Activated CD4-positive, alpha-beta T cell treated with anti-CD3 and anti-CD28 coated beads, Interleukin-2, Interleukin-4, amounts not matched to agents 100 ng/mL and 50 ng/mL, durations not matched to agents 16 hours and 8 hours (primary cell): ENCODE measurements around the gene CFAP221.

Source experiments
- DNase-seq: peaks from one replicate; pipeline ENCODE4 v3.0.0-alpha.2; 2020; ENCODE audit warnings: low spot score

Gene CFAP221

DNA sequence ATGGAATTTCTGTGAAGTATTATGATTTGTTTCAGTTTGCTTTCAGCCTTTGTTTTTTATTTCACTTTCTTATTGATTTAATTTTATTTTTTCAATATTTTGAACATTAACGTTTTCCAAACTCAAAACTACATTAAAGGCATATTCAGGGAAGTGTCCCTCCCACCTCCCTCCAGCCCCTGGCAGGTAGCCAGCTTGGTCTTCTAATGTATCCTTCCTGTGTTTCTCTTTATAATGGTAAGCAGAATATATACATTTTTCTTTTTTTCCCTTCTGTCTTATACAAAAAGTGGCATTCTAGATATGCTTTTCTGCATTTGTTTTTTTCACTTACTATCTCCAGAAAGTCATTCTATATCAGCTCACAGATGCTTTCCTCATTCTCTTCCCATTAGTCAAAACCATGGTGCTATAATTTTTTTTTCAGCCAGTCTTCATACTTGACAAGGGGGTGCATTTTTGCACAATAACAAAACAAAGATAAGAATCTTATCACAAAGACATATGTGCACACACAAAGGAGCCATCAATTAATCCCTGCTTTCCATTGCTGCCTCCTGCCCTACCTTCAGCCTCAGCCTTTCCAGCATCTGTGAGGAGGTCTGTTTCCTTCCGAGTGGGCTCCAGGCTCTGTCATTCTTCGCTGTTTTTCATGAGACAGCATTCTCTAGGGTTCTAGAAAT, 101.1 kb downstream of the CFAP221 start:
- DNase-seq = no peak

DNA sequence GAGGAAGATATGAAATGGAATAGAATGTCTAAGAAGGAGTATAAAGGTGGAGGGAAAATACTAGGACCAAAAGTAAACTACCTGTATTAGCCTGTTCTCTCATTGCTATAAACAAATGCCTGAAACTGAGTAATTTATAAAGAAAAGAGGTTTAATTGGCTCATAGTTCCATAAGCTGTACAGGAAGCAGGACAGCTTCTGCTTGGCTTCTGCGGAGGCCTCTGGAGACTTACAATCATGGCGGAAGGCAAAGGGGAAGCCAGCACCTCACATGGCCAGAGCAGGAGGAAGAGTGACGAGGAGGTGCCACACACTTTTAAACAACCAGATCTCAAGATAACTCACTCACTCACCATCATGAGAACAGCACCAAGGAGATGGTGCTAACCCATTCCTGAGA, 101.9 kb downstream of the CFAP221 start:
- no peak for DNase-seq

DNA sequence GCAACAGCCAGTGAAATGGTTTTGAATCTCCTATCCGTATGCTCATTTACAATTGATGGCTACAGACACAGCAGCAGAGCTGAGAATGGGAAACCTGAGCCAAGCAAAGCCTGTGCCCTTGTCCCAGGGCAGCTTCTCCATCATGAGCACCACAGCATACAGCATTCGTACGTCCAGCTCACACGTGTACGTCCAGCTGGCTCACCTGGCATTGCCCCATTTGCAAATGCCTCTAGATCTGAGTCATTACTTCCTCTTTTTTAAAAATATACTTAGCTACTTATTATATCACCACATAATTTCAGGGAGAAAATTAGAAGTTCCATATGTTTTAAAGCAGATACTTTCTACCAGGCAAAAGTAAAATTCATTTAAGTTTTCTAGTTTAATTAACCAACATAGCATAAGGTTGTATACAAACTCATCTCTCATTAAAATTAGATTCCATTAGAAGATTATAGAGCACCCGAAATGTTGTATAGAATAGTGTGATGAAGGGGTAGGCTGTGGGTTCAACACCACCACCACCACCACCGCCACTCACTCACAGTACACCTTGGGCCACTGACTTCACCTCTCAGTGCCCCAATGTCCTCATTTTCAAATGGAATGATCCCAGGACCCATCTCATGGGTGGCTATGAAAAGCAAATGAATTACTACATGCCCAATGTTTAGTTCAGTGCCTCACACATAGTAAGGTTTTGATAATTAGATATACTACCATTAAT, 103.4 kb downstream of the CFAP221 start:
- DNase-seq = no peak

DNA sequence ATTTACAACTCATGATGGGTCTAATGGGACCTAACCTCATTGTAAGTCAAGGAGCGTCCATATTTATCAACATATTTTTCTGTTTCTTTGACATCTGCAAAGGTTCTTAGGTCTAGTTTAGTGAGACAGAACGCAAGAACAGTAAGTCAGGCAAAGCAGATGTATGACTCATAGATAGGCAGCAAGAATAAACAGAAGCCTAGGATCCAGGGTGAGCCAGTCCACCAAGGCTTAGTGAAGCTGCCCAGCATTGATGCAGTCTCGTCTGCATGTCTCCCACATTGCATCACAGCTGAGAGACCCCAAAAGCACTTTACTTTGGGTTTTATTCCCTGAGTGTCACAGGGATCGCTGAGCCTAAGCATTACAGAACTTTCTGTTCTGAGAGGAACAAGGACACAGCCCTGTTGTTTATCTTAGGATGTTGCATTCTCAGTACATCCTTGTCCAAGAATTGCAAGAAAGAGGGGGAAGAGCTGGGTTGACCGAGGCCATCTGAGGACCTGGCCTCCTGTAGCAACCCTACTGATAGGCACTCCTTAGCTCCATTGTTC, 105.2 kb downstream of the CFAP221 start:
- no peak for DNase-seq

DNA sequence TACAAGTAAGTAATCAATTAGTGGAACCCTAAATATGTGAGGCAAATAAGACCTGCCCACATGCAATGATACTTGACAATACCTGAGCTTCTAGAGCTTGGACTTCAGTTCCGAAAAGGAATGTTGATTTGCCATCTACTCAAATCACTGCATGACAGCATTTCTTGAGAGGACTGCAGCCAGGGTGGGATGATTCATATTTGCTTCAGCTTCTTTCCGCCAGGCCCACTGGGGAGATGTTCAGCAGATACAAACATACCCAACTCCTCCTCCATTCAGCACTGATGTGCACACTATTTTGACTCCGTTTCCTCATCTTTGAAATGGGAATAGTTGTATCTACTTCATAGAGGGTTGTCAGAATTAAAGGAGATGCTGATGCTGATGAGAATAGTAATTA, 106.0 kb downstream of the CFAP221 start:
- no peak for DNase-seq

DNA sequence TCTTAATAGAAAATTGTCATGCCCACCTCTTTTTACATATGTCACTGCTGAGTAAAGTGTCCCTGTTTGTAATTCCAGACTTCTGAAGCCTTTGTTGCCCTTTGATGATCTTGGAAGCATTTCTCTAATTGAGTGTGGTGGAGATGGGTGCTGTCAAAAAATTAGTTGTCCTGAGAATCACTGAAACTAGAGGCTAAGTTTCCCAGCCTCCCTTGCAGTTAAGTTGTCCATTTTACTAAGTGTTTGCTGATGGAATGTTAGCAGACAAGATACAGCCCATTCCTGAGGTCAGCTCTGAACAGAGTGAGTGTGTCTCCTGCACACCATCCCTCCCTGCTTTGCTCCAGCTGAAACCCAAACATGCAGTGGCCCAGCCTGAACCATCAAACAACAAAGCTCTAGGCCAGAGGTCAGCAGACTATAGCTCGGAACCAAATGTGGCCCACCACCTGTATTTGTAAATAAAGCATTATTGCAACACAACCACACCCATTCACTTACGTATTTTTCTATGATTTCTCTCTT, 106.7 kb downstream of the CFAP221 start:
- DNase-seq = no peak

DNA sequence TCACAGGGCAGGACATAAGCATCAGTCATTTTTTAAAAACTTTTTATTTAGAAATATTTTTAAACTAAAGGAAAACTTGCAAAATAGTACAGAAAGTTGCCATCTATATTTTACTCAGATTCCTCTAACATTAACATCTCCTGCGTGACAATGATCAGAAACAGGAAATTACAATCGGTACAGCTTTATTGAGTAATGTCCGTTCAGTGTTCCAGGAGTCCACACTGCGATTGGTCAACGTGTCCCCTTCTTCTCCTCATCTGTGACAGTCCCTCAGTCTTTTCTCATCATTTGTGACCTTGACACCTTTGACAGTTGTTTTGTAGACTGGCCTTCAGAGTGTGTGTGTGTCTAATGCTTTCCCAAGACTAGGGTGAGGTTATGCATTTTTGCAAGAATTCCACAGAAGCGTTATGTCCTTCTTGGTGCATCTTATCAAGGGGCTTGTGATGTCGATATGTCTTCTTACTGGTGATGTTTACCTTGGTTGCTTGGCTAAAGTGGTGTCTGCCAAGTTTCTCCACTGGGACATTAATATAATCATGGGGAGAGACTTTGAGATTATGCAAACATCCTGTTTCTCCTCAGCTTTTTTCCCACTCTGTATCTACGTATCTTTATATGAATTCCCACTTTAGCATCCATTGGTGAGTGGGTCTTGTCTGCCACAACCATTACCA, 113.4 kb downstream of the CFAP221 start:
- DNase-seq = no peak

DNA sequence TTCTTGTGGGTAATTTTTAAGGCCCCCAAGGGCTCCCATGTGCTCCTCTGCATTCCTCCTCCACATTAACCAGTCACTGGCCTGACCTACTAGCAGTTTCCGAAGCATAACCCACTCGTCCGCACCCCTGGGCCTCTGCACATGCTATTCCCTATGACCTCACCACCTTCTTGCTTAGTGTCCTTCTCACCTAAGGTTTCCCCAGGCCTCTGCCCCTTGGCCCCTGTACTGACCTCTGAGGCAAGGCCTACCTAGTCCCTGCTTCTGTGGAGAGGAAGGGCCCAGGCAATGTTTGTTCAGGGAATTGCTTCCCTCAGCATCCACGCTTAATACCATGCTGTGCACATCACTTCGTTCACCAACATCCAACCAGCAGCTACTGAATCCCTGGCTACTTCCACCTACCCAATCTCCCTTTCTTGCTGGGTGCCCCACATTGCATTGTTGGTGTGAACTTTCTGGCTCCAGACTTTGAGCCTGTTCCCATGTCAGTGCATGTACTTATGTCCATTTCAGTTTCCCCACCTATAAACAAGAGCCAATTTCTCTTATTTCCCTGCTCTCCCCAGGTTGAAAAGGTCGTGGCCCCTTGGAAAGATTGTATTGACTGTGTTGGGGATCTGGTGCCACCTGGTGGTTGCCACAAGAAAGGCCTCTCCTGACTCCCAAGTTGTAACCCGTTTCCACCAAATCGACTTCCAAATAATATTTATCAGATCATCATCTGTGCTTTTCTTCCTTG, 115.5 kb downstream of the CFAP221 start:
- peak; percentile 26 for DNase-seq

DNA sequence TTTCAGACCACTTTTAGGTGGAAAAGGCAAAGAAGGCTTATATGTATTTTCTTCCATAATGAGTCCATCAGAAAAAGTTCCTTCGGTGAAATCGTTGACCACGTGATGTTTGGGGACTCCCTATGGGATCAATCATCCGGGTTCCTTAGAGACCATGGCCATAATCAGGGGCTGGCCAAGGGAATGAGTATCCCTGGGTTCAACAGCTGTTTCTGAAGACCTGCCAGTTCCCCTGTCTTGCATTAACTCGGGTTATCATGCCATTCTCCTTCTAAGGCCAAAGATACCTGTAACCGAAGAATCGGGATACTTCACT, 116.1 kb downstream of the CFAP221 start:
- no peak for DNase-seq

DNA sequence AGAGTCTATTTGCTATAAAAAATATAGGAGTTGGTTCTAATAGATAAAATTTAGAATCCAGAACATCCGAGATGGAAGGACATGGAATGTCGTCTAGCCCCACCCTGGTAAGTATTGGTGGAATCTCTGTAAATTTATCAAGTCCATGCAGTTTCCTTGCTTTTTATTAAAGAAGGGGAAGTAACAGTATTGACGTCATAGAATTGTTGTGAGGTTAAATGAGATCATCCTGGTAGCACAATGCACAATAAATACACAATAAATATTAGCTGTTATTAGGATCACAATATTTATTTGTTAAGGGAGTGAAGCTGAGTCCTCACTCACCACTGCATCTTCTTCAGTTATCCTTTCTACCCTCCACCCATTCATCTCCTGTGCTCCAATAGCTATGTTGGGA, 118.0 kb downstream of the CFAP221 start:
- no peak for DNase-seq

DNA sequence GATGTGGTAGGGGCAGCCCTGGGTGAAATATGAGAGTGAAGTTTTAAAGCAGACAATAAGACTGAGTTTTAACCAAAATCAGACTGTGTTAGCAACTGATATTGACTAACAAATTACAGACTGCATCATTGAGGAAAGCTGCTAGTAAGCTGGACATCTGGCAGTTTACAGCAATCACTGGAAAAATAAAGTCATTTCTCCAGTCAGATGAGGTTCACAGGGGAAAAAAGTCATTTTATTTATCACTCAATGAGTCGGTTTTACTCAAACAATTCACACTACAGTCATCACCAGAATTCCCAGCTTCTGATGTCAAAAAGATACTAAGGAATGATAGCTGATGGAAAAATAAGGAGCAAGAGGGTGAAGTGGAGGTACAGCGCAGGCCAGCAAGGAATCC, 124.3 kb downstream of the CFAP221 start:
- DNase-seq = no peak

DNA sequence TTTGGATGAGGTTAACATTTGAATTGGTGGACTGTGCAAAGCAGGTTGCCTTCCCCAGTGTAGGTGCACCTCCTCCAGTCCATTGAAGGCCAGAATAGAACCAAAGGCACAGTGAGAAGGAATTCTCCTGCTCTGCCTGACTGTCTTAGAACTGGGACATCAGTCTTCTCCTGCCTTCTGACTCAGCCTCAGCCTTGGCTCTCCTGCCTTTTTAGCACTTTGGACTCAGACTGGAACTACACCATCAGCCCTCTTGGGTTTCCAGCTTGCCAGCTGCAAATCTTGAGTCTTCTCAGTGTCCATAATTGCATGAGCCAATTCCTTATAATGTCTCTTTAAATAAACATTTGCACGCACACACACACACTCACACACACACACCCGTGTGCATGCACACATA, 126.8 kb downstream of the CFAP221 start:
- DNase-seq = no peak

DNA sequence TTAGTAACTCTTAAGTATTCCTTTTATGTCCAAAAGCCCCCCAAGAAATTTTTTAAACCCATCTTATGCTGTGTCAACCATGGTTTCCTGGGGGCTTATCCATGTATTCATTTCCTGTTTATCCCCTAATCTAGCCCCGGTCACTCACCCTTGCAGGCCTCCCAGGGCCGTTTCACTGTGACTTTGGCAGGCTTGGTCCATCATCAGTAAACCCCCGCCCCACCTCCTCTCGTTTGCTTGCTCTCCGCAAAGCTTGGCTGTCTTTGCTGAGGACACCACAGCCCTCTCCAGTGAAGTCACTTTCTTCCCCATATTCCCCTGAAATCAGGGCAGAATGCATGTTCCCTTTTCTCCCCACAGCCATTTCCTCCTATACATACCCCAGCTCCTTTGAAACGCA, 127.5 kb downstream of the CFAP221 start:
- DNase-seq = no peak

DNA sequence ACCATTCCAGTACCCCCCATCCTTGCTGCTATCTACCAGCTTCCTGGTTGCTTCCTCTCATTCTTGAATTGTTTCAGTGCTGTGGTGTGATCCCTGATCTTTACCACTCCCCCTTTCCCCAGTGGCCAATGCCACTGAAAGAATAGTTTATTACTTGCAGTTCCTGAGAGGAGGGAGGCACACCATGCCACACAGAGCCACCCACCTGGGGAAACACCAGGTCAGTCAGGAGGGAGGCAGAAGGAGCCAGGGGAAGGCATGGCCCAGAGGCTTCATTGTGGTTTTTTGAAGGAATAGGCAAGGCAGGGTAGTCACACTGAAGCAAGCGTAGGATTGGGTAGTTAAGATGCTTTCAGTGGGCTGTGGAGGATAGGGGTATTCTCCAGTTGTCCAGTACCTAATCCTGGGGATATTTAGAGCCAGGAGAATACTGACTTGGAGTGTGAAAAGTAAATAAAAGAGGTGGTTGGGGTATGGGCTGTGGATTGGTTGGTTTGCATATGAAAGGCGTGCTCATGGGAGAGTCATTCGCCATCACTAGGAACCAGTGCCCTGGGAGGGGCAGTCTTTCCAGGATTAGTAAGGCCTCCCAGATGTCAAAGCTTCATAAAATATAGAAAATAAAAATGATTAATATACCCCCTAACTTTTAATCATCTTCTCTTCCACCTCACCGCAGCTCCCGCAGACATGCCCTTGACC, 128.1 kb downstream of the CFAP221 start:
- DNase-seq = no peak

DNA sequence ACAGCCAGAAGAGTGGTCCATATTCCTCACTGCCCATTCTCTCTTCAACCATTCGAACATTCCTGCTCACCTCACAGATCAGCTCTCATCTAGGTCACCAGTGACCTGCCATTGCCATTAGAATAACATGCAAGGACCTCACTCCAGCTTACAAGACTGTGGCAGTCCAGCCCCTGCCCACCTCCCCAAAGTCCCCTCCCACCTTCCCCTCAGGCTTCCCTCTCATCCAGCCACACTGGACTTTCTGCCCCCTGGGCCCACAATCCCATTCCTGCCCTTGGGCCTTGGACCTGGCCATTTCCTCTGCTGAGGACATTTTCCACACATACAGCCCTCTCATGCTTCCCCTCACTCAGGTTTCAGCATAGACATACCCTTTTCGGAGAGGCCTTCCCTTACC, 129.5 kb downstream of the CFAP221 start:
- no peak for DNase-seq

DNA sequence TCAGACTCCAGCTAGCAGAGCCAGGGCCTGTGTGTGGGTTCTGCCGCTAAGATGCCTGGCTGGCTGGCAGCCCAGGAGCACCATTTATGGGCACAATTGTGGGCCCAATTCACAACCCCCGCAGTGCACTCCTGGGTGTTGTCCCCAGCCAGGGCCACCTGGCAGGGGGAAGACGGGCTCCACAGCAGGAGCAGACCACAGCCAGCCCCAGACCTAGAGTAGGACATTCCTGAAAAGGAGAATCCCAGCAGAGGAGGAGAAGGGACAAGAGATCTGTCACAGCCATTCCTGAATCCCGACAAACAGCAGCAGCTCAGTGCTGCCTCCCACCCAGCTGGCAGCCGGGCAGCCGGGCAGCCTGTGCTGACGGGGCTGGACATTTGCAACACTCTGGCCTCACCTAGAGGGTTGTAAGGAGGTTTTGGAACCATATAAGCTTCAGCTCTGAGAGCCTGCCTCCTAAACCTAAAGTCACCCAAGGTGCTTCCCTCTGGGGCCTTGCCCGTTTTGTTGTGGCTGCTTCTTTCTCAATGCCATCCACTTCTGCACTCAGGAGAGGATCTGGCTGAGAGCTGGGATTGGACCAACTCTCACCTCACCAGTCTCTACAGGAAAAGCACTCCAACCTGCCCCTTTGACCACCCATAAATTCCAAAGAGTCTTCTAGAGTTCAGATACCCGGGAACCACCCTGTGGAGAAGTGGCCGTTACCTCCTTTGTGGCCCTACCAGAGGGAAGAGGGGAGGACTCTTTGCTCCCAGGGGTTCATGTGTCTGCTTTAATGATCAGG, 130.7 kb downstream of the CFAP221 start:
- no peak for DNase-seq

DNA sequence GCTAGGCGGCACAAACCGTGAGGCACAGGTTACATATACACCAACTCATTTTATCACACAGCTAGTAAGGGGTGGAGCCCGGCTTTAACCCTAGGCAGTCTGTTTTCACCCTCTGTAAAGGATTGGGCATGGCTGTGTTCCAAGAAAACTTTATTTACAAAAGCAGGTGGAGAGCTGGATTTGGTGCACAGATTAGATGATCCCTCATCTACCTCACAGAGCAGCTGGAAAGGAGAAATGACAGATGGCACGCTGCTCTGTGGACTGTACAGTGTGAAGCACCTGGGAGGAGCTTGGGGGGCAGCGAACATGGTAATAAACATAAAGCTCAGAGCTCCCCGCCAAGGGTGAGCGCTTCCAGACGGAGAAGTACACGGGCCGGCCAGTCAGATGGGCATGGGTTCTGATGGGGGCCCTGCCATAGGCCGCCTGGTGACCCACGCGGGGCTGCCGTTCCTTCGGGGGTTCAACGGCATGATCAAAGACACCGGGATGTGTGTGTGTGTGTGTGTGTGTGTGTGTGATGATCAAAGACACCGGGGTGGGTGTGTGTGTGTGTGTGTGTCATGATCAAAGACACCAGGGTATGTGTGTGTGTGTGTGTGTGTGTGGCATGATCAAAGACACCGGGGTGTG, 133.9 kb downstream of the CFAP221 start:
- no peak for DNase-seq

DNA sequence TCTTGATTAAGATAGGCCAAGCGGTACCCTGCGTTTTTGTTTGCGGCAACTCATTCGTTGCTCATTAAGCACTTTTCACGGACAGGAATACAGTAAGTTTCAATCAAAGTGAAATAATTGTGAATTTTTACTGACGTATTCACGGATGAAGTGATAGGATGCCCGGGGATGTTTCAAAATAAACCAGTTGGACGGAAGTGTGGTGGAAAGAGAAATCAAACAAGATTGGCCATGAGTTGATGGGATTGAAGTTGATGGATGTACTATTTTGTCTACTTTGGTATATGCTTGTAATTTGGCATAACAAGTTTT, 135.2 kb downstream of the CFAP221 start:
- no peak for DNase-seq

DNA sequence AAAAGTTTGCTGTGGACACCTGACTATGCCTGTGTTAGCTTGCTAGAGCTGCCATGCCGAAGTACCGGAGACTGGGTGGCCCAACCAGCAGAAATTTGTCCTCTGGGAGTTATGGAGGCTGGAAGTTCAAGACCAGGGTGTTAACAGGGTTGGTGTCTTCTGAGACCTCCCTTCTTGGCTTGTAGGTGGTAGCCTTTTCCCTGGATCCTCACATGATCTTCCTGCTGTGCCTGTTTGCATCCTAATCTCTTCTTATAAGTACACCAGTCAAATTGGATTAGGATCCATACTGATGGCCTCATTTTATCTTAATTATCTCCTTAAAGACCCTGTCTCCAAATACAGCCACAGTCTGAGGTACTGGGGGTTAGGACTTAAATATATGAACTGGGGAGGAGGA, 135.6 kb downstream of the CFAP221 start:
- DNase-seq = no peak

DNA sequence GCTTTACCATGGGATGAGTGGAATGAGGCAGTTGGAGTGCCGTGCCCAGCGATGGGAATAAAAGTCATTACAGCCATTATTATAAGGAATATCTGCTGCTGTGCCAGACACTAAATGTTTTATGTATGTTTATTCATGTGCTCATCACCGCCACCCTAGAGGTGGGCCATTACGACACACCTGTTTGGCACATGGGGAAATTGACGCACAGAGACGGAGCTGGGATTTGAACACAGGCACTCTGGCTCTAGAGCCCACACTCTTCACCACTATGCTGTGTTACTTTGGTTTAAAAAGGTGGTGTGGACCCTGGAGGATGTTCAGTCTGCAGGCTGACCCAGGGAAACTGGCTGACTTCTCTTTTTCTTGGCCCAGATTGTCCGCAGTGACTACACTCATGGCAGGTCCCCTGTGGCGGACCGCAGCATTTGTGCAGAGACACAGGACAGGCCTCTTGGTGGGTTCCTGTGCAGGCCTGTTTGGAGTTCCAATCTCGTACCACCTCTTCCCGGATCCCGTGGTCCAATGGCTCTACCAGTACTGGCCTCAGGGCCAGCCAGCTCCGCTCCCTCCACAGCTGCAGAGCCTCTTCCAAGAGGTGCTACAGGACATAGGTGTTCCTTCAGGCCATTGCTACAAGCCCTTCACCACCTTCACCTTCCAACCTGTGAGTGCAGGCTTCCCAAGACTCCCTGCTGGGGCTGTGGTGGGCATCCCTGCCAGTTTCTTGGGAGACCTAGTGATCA, 136.4 kb downstream of the CFAP221 start:
- no peak for DNase-seq
